Renal cortex interstitium (tissue), 11 donors: ENCODE data around the gene TMEM9. TPM values are rescaled to one million over a fixed set of nuclear protein-coding genes. Genes with fewer than 3 reads are reported as not detected.

Experiments
- DNase-seq, 11 donors: peaks; one replicate each; pipeline ENCODE4 v3.0.0-alpha.2; 2013; ENCODE audit warnings: low read depth in 9 of 11, low spot score in 4 of 11; ENCODE audit errors: extremely low read depth in 1 of 11
- polyA plus RNA-seq, 3 donors: library from polyadenylated mRNA; unstranded; fragments of 120-200 nt; gene quantifications; one replicate each; pipeline ENCODE4 v1.2.1, GENCODE V29; 2013; ENCODE audit not compliant: insufficient read length in 3 of 3

TMEM9 gene
- polyA plus RNA-seq, 3 donors = 137 to 156 (median 145) TPM

DNA sequence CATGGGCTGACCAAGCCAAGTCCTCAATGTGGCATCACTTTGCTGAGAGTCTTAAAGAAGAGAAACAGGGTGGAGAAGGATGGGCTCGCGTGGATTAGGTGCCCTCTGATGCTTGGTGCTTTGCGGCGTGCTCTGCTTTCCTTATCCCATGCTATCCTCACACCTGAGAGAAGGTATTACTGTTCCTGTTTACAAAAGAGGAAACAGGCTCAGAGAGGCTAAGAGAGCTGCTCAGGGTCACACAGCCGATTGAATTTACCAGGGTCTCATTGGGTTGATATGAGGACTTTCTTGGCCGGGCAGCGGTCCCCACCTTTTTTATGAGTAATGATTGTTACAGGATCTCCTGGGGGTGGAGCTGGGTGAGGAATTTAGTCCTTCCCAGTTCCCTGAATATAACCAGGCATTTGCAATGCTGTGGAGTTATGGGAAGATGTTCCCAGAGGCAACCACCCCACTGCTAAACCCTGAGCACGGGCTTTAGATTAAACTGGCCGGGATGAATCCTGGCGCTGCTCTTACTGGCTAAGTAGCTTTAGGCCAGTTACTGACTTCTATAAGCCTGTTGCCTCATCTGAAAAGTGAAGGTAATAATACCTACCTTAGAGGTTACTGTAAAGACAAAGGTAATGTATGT is 31.8 kb downstream of the TMEM9 start:
- no peak for DNase-seq

DNA sequence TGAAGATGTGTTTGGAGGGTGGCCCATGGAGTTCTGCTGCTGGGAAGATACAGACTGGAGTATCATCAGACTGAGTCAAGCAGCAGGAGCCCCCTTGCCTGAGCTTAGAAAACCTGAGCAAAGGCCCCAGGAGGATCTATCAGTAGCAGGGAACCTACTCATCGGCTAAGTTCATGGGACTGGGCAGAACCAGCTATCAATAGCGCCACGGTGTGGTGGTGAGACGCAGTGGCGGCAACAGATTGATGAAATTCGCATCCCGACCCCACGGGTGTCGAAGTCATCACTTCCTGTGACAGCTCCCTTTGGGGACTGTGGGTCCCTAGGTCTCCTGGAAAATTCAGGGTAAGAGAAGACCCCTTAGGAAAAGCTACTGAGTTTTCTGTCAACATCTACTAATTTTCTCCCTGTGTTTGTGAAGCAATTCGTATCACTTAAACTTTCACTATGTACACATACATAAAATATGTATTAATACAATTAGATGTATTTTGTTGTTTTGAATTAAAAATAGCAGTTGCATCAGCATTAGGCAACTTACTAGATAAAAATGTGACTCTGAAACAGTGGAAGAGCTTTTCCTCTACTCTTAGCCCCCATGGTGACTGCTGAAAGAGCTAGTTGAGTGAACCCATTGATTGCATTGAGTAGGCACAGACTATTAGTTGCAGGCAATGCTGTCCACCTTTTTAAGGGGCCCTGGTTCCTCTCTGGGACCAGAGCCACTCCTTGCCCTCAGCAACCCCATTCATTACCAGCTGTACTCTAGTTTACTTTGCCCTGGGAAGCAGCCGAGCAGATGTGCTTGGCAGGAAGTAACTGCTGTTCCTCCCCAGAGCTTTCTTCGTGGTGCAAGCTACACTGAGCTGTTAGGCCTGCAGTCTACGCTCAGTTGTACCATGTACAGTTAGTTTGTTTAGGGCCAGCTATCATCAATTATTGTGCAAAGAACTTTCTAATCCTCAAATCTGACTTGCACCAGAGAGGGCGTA is 34.8 kb downstream of the TMEM9 start:
- DNase-seq = no peak

DNA sequence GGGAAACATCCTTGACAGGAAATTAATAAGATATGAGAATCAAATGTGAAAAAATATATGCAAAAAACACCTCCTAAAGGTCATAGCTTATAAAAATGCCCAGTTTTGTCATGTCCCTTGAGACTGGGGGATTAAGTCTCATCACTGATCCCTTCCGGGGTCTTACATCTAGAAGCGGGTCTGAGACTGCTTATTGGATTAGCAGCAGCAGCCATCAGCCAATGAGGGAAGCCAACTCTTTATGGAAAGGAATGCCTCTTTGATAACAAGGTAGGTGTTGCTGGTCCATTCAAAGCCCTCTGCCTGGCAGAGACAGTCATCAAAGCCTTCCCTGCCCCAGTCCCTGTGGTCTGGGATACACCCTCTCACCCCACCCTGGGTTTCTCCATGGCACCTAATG is 38.2 kb downstream of the TMEM9 start:
- DNase-seq = no peak

- no peak for DNase-seq
Observed at GRCh38 chr1:201115390-201115937, 38.8 kb downstream of the TMEM9 start.

- peak; percentile 78 to 93 (median 89) for DNase-seq
Observed at GRCh38 chr1:201114245-201115131, 39.8 kb downstream of the TMEM9 start.

GRCh38 chr1:201113451-201114244 is 40.6 kb downstream of the TMEM9 start:
- DNase-seq = no peak

GRCh38 chr1:201112926-201113325 is 41.3 kb downstream of the TMEM9 start:
- DNase-seq = no peak

GRCh38 chr1:201112173-201112731 is 42.0 kb downstream of the TMEM9 start, which contains the start of gene CACNA1S:
Gene CACNA1S (minus strand): TSS chr1:201112426. CDS start chr1:201112339, 87 bp downstream.
- DNase-seq = no peak

DNA sequence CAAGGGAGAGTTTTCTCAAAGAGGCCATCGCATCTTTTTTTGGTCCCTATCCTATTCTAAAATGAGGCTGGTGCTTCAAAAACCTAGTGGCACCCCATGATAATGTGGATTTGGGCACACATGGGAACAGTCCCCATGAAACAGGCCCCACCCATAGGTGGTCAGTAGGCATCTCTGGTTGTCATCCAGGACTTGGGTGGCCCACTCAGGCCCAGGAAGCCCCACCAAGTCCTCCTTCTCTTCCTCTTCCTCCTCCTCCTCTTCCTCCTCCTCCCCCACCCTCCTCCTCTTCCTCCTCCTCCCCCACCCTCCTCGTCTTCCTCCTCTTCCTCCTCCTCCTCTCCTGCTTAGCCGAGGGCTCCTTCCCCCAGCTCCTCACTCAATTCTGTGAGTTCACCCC is 42.6 kb downstream of the TMEM9 start:
- DNase-seq = no peak

GRCh38 chr1:201111156-201111555 is 43.1 kb downstream of the TMEM9 start:
- no peak for DNase-seq

DNA sequence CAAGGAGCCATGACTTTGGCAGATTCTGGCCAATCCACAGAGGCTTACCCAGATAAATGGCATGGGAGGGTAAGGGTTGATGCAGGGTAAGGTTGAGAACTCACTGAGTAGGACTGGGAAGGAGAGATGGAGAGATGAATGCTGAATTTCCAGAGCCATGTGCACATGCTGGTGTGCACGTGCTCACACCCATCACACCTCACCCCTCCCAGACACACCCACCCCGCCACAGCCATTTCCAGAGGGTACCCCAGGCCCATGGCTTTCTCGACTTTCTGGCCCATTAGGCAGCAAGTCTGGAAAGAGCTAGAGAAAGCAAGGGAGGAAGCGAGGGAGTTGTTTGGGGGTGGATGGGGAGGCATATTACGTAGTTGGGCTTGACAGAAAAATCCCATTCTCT is 43.7 kb downstream of the TMEM9 start:
- no peak for DNase-seq

- no peak for DNase-seq
Observed at GRCh38 chr1:201110138-201110537, 44.1 kb downstream of the TMEM9 start.

GRCh38 chr1:201109651-201110050 is 44.6 kb downstream of the TMEM9 start:
- no peak for DNase-seq

GRCh38 chr1:201108614-201109013 is 45.7 kb downstream of the TMEM9 start:
- DNase-seq = no peak

DNA sequence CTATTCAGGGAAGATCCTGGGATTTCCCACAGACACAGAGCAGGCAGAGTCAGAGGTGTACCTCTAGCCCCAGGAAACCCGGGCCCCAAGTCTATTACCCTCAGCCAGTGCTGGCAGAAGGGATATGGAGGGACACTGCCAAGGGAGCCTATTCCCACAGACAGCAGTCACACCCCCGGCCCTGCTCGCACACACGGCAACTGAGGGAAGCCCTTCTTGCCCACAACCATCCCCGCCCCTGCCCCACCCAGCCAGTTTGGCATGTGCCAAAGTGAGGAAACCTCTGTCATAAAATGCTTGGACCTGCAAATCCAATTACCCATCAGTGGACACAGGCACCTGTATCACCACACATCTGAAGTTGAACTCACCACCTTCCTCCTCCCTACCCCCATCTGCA is 48.6 kb downstream of the TMEM9 start:
- DNase-seq = no peak

- no peak for DNase-seq
Observed at GRCh38 chr1:201104141-201104540, 50.1 kb downstream of the TMEM9 start.

DNA sequence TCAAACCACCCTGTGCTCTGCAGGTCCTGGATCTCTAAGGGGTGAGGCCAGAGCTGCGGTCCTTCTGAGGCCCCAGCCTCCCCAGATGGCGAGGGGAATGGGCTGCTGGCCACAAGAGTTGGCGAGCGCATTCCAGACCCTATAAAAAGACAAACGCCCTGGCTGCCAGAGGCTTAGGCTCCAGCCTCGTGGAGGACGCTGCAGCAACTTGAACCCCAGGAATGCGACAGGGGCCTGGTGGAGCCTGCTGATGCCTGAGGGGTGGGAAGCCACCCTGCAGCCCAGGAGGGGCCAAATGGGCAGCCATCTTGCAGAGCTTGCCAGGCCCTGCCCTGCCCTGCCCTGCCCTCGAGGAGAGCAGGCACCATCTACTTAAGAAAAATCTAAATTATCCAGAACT is 50.6 kb downstream of the TMEM9 start:
- no peak for DNase-seq
